Endothelial cell of umbilical vein (primary cell): ENCODE measurements around the gene CDYL. TPM values are rescaled to one million over a fixed set of nuclear protein-coding genes. Genes with fewer than 3 reads are reported as not detected.

ENCODE experiments used
- BruUV-seq: library from RNA; stranded (reverse); fragments of 400-500 nt; replicated peaks from 2 replicates; lab custom pipeline; 2021; lab: Mats Ljungman, UMichigan
- CTCF ChIA-PET: fragments of 300-600, 350-600 bp; sonication (Branson Sonifier 250); formaldehyde crosslinking; loops from one replicate; lab custom pipeline; 2021; ENCODE audit warnings: antibody characterized with exemption, inconsistent platforms; lab: Charles Lee
- POLR2A ChIA-PET: fragments of 300-600, 350-600 bp; sonication (Branson Sonifier 250); formaldehyde crosslinking; loops from one replicate; lab custom pipeline; 2021; ENCODE audit warnings: antibody characterized with exemption, inconsistent platforms; lab: Charles Lee
- DNase-seq: peaks from one replicate; pipeline ENCODE4 v3.0.0-alpha.2; 2011; ENCODE audit warnings: low read depth, low spot score
- FAIRE-seq: peaks from 2 replicates; lab custom pipeline; 2011; peaks lifted over from hg19 to GRCh38; lab: Jason Lieb, UNC
- H2AFZ ChIP-seq: 2 replicates; pipeline ENCODE4 v1.6.0; 2012; ENCODE audit warnings: low read depth, low read length, control low read depth, inconsistent platforms
- H3K27ac ChIP-seq: 2 replicates; pipeline ENCODE4 v1.5.1; 2011; ENCODE audit warnings: low read depth, mild to moderate bottlenecking, control low read depth, low read length, moderate library complexity; ENCODE audit not compliant: insufficient read depth
- H3K27me3 ChIP-seq, 2 experiments: 2 replicates each; pipeline versions ENCODE4 v1.6.0 to v1.6.1; 2011; ENCODE audit warnings: low read length in 2 of 2, mixed read lengths in 1 of 2; ENCODE audit not compliant: control insufficient read depth in 2 of 2, insufficient read depth in 2 of 2
- H3K36me3 ChIP-seq, 2 experiments: 2 replicates in 1 of 2; 3 replicates in 1 of 2; pipeline ENCODE4 v1.5.1; 2011; ENCODE audit warnings: low read length in 2 of 2, mild to moderate bottlenecking in 1 of 2, moderate library complexity in 1 of 2; ENCODE audit not compliant: control insufficient read depth in 2 of 2, insufficient read depth in 2 of 2; ENCODE audit errors: extremely low read depth in 1 of 2
- H3K4me1 ChIP-seq: 3 replicates; pipeline ENCODE4 v1.5.1; 2011; ENCODE audit warnings: mild to moderate bottlenecking, low read length; ENCODE audit not compliant: control insufficient read depth, insufficient read depth; ENCODE audit errors: extremely low read depth
- H3K4me2 ChIP-seq: 2 replicates; pipeline ENCODE4 v1.6.1; 2011; ENCODE audit warnings: low read length, control low read depth, mixed read lengths; ENCODE audit not compliant: insufficient read depth
- H3K4me3 ChIP-seq, 3 experiments: fragments of 200-600 bp in 1 of 3; sonication (generic), shearing (Covaris generic) in 1 of 3; replicated peaks in 1 of 3; 2 replicates each; pipeline ENCODE4 v1.5.1; 2011 to 2016; ENCODE audit warnings: control low read depth in 3 of 3, low read length in 3 of 3, mild to moderate bottlenecking in 2 of 3, inconsistent platforms in 1 of 3, low read depth in 1 of 3, moderate library complexity in 1 of 3; ENCODE audit not compliant: insufficient read depth in 1 of 3
- H3K79me2 ChIP-seq: 2 replicates; pipeline ENCODE4 v1.6.0; 2012; ENCODE audit warnings: low read length, inconsistent platforms; ENCODE audit not compliant: control insufficient read depth, insufficient read depth
- H3K9ac ChIP-seq: replicated peaks from 2 replicates; pipeline ENCODE3; 2011; ENCODE audit warnings: low read length, control low read depth; ENCODE audit not compliant: insufficient read depth; ENCODE audit errors: extremely low read depth
- H3K9me1 ChIP-seq: replicated peaks from 3 replicates; pipeline ENCODE4 v1.6.0; 2011; ENCODE audit warnings: mild to moderate bottlenecking, low read length; ENCODE audit not compliant: control insufficient read depth, insufficient read depth; ENCODE audit errors: extremely low read depth
- H3K9me3 ChIP-seq: replicated peaks from 2 replicates; pipeline ENCODE4 v1.5.1; 2012; ENCODE audit warnings: low read length, inconsistent platforms; ENCODE audit not compliant: control insufficient read depth, insufficient read depth
- H4K20me1 ChIP-seq: replicated peaks from 2 replicates; pipeline ENCODE3; 2011; ENCODE audit warnings: mild to moderate bottlenecking, low read length; ENCODE audit not compliant: control insufficient read depth, insufficient read depth; ENCODE audit errors: extremely low read depth
- EZH2 ChIP-seq: IDR thresholded peaks from 2 replicates; pipeline ENCODE4 v1.6.1; 2012; ENCODE audit warnings: borderline replicate concordance, low read depth, mild to moderate bottlenecking, moderate library complexity, low read length, inconsistent platforms; ENCODE audit not compliant: severe bottlenecking
- FOS ChIP-seq: IDR thresholded peaks from 2 replicates; pipeline ENCODE4 v1.6.1; 2011; ENCODE audit warnings: mild to moderate bottlenecking, low read length, moderate library complexity, borderline replicate concordance; ENCODE audit not compliant: insufficient read depth
- GATA2 ChIP-seq: IDR thresholded peaks from 2 replicates; pipeline ENCODE4 v1.7.0; 2011; ENCODE audit warnings: low read depth, mild to moderate bottlenecking, moderate library complexity, mixed read lengths, low read length; ENCODE audit not compliant: insufficient read length, insufficient read depth
- JUN ChIP-seq: IDR thresholded peaks from 2 replicates; pipeline ENCODE4 v1.6.1; 2011; ENCODE audit warnings: borderline replicate concordance, low read depth; ENCODE audit not compliant: insufficient read length, insufficient read depth
- MYC ChIP-seq: IDR thresholded peaks from one replicate; pipeline ENCODE4 v1.6.1; 2011; ENCODE audit warnings: mild to moderate bottlenecking, low read depth, low read length
- POLR2A ChIP-seq: IDR thresholded peaks from 2 replicates; pipeline ENCODE4 v1.6.1; 2012; ENCODE audit warnings: low read depth, mild to moderate bottlenecking, control low read depth, low read length
- POLR2AphosphoS5 ChIP-seq: IDR thresholded peaks from 2 replicates; pipeline ENCODE4 v1.6.1; 2012; ENCODE audit warnings: low read depth, mild to moderate bottlenecking, control low read depth, low read length, moderate library complexity; ENCODE audit not compliant: insufficient read depth
- dilution Hi-C: fragments of 300-500 bp; cut with MboI; formaldehyde crosslinking; loops from one replicate; pipeline ENCODE4 v1.15.0; 2019; ENCODE audit warnings: low sequenced_read_pairs; ENCODE audit not compliant: extremely low pct_ligation_motif_present
- intact Hi-C: fragments of 100-400 bp; cut with micrococcal nuclease; formaldehyde crosslinking; loops from one replicate; pipeline ENCODE4 v1.10.0; 2022
- polyA plus RNA-seq, 4 experiments: library from polyadenylated mRNA; depleted of rRNA in 3 of 4; stranded (reverse) in 3 of 4; unstranded in 1 of 4; fragments of >200 nt; gene quantifications; 2 replicates each; pipeline versions ENCODE4 v1.2.1 to v1.2.3, GENCODE V29; 2011 to 2012; ENCODE audit warnings: missing spikeins in 1 of 4
- total RNA-seq: library from RNA; stranded (reverse); gene quantifications from 2 replicates; pipeline ENCODE4 v1.2.3, GENCODE V29; 2021
- TF ChIP-seq, protein P1 (sequence below), 2 donors: IDR thresholded peaks; 1 replicate in 1 of 2; 2 replicates in 1 of 2; pipeline ENCODE4 v1.5.1; 2011; ENCODE audit warnings: low read length in 2 of 2, mild to moderate bottlenecking in 2 of 2, moderate library complexity in 2 of 2, control low read depth in 1 of 2, inconsistent platforms in 1 of 2, low read depth in 1 of 2; ENCODE audit not compliant: insufficient read depth in 1 of 2; ENCODE audit errors: extremely low read depth in 1 of 2
- TF ChIP-seq, protein P2 (sequence below): IDR thresholded peaks from 2 replicates; pipeline ENCODE4 v1.6.1; 2011; ENCODE audit not compliant: insufficient read depth, insufficient read length

Gene CDYL
- total and polyA plus RNA-seq, 2 donors (not counting 3 experiments of a cell fraction or from before 2014, with no cell fraction given) = 10.2 to 35.6 TPM

DNA sequence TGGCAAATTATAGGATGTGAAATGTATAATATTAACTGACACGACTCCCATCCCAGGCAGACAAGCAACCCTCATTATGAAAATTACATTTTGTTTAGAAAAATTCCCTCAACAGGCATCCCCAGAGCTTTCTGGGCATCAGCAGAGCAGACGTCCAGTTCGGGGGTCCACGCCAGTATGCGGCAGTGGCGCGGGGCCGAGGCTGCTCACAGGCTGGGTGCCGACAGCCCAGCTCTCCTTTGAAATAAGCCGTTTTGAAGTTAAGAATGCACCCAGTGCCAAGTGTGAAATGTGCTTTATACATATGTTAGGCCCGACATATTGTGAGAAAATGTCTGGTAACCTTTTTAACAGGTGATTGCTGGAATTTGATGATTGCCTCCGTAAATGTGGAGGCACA is 177.2 kb downstream of the CDYL start:
- no peak overlapping the region for H3K4me3 ChIP-seq
- H3K79me2 ChIP-seq = no peaks in the 10 kb centered on the region
- H3K4me1 ChIP-seq = no peaks in the 10 kb centered on the region
- H3K27me3 ChIP-seq = no peaks in the 10 kb centered on the region
- ChIA-PET POLR2A (no interaction called here), CTCF (interaction anchor here (0.5 to 0.6 kb wide), 2 partner anchors 237 to 384 kb away, joined by 3 to 4 read pairs; no protein-coding TSS in a partner anchor)
- BruUV-seq = no TSS peak
- TF ChIP-seq, protein P1, sequence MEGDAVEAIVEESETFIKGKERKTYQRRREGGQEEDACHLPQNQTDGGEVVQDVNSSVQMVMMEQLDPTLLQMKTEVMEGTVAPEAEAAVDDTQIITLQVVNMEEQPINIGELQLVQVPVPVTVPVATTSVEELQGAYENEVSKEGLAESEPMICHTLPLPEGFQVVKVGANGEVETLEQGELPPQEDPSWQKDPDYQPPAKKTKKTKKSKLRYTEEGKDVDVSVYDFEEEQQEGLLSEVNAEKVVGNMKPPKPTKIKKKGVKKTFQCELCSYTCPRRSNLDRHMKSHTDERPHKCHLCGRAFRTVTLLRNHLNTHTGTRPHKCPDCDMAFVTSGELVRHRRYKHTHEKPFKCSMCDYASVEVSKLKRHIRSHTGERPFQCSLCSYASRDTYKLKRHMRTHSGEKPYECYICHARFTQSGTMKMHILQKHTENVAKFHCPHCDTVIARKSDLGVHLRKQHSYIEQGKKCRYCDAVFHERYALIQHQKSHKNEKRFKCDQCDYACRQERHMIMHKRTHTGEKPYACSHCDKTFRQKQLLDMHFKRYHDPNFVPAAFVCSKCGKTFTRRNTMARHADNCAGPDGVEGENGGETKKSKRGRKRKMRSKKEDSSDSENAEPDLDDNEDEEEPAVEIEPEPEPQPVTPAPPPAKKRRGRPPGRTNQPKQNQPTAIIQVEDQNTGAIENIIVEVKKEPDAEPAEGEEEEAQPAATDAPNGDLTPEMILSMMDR (IDR thresholded peaks at IDR 0.05; ENCODE audit: extremely low read depth in 1 of 2, insufficient read depth in 1 of 2, low read depth in 1 of 2, low read length in 2 of 2) = no peak
- TF ChIP-seq FOS = no peak
- TF ChIP-seq POLR2A = no peak
- no peak for TF ChIP-seq GATA2
- TF ChIP-seq JUN = no peak
- no peak for TF ChIP-seq MYC
- no peak for TF ChIP-seq POLR2AphosphoS5
- TF ChIP-seq EZH2 = no peak
- TF ChIP-seq, protein P2, sequence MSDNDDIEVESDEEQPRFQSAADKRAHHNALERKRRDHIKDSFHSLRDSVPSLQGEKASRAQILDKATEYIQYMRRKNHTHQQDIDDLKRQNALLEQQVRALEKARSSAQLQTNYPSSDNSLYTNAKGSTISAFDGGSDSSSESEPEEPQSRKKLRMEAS = no peak
- H3K36me3 ChIP-seq = no peaks in the 10 kb centered on the region
- H4K20me1 ChIP-seq = no peaks in the 10 kb centered on the region
- dilution Hi-C loops (no loop called here), intact Hi-C loops (no loop called here)
- no peak overlapping the region for H3K4me2 ChIP-seq
- DNase-seq (no peak), FAIRE-seq (no peak)
- H3K27ac ChIP-seq = no peak overlapping the region
- H3K9me3 ChIP-seq = no peaks in the 10 kb centered on the region
- H3K9ac ChIP-seq = no peak overlapping the region
- no peaks in the 10 kb centered on the region for H3K9me1 ChIP-seq
- no peak overlapping the region for H2AFZ ChIP-seq
